Thyroid gland (tissue), 4 donors: Measurements from ENCODE around the gene LMBRD1. TPM values are rescaled to one million over a fixed set of nuclear protein-coding genes. Genes with fewer than 3 reads are reported as not detected.
"Not testable (repeated sequence)": the region's sequence is repeated elsewhere in the genome, so short reads cannot be mapped to it uniquely, and the experiment has no call there.

Experiments used
- DNase-seq, 2 donors: peaks; one replicate each; pipeline ENCODE4 v3.0.0-alpha.2; 2019
- H3K27ac ChIP-seq, 3 donors: fragments of 200-600 bp; sonication (generic); 1 replicate in 2 of 3; 2 replicates in 1 of 3; pipeline ENCODE4 v1.5.1; 2016 to 2019; ENCODE audit warnings: mild to moderate bottlenecking in 1 of 3, moderate library complexity in 1 of 3
- H3K27me3 ChIP-seq: fragments of 200-600 bp; sonication (generic); one replicate; pipeline ENCODE4 v1.5.1; 2019
- H3K36me3 ChIP-seq, 2 donors: fragments of 200-600 bp; sonication (generic); one replicate each; pipeline ENCODE4 v1.5.1; 2016 to 2019
- H3K4me1 ChIP-seq, 2 donors: fragments of 200-600 bp; sonication (generic); one replicate each; pipeline ENCODE4 v1.5.1; 2017 to 2019
- H3K4me3 ChIP-seq, 3 donors: fragments of 200-600 bp; sonication (generic); replicated peaks in 1 of 3; 1 replicate in 2 of 3; 2 replicates in 1 of 3; pipeline ENCODE4 v1.5.1; 2016; ENCODE audit warnings: mild to moderate bottlenecking in 1 of 3
- H3K9me3 ChIP-seq: fragments of 200-600 bp; sonication (generic); one replicate; pipeline ENCODE4 v1.5.1; 2017
- CTCF ChIP-seq, 6 experiments: fragments of 200-600 bp in 3 of 6; fragments of 450-650 bp in 3 of 6; sonication (generic) in 3 of 6; IDR thresholded peaks; one replicate each; pipeline ENCODE4 v1.5.1; 2016 to 2019; ENCODE audit warnings: antibody characterized with exemption in 6 of 6, mild to moderate bottlenecking in 2 of 6, inconsistent platforms in 1 of 6, moderate library complexity in 1 of 6
- POLR2A ChIP-seq, 2 donors: fragments of 450-650 bp; IDR thresholded peaks; one replicate each; pipeline ENCODE4 v1.6.1; 2017; ENCODE audit warnings: antibody characterized with exemption in 2 of 2, mild to moderate bottlenecking in 2 of 2, moderate library complexity in 1 of 2
- WGBS, 2 donors: methylation state at CpG; one replicate each; pipeline ENCODE4 v1.1.5; 2017; 5-methylcytosine and 5-hydroxymethylcytosine counted together
- intact Hi-C: fragments of 100-400 bp; cut with DNase I; formaldehyde crosslinking; loops from one replicate; pipeline ENCODE4 v1.15.1; 2023
- total RNA-seq, 4 donors: library from RNA; depleted of rRNA; stranded (reverse); fragments of >200 nt; gene quantifications; one replicate each; pipeline ENCODE4 v1.2.3, GENCODE V29; 2016

LMBRD1 gene
- total RNA-seq, 4 donors from 2014 or later: 113 to 140 (median 124) TPM

GRCh38 chr6:69673298-69673697 lies 123.5 kb downstream of the LMBRD1 start:
- no peaks in the 10 kb centered on the region for H3K27me3 ChIP-seq
- TF ChIP-seq CTCF (IDR thresholded peaks at IDR 0.05) (no peak), POLR2A (IDR thresholded peaks at IDR 0.05) (no peak)
- H3K4me1 ChIP-seq: no peaks in the 10 kb centered on the region
- H3K36me3 ChIP-seq: peaks cover 2 to 7% of the 10 kb centered on the region in 2 donors
- H3K9me3 ChIP-seq: no peaks in the 10 kb centered on the region
- H3K27ac ChIP-seq: no peak overlapping the region
- WGBS, 2 donors: 75 to 77% methylated on average over 2 of the region's 2 CpGs
- intact Hi-C loops: no loop called here
- no peak for DNase-seq
- H3K4me3 ChIP-seq: no peak overlapping the region

GRCh38 chr6:69668916-69669315 lies 127.9 kb downstream of the LMBRD1 start:
- TF ChIP-seq POLR2A (IDR thresholded peaks at IDR 0.05): no peak
- no peak for TF ChIP-seq CTCF (IDR thresholded peaks at IDR 0.05)
- H3K4me3 ChIP-seq: no peak overlapping the region
- peaks cover 0 to 2% of the 10 kb centered on the region in 2 donors for H3K36me3 ChIP-seq
- H3K27me3 ChIP-seq: no peaks in the 10 kb centered on the region
- H3K27ac ChIP-seq: no peak overlapping the region
- WGBS, 2 donors: 66 to 72% methylated on average over 4 of the region's 4 CpGs
- DNase-seq: no peak
- intact Hi-C loops: no loop called here
- no peaks in the 10 kb centered on the region for H3K4me1 ChIP-seq
- no peaks in the 10 kb centered on the region for H3K9me3 ChIP-seq

- H3K9me3 ChIP-seq, H3K36me3 ChIP-seq, H3K27me3 ChIP-seq, H3K4me1 ChIP-seq, H3K27ac ChIP-seq, DNase-seq, H3K4me3 ChIP-seq, intact Hi-C loops: not testable (repeated sequence)
- WGBS, 2 donors: 87 to 93% methylated on average over 9 of the region's 9 CpGs
Measured at GRCh38 chr6:69666779-69667178, 130.0 kb downstream of the LMBRD1 start.

- WGBS, 2 donors: 89 to 91% methylated on average over 3 of the region's 3 CpGs
- intact Hi-C loops: no loop called here
- Histone ChIP-seq H3K36me3 (no peaks in the 10 kb centered on the region), H3K9me3 (no peaks in the 10 kb centered on the region), H3K4me3 (no peak overlapping the region), H3K4me1 (no peaks in the 10 kb centered on the region), H3K27me3 (no peaks in the 10 kb centered on the region), H3K27ac (no peak overlapping the region)
- DNase-seq: no peak
- no peak for TF ChIP-seq CTCF (IDR thresholded peaks at IDR 0.05)
- no peak for TF ChIP-seq POLR2A (IDR thresholded peaks at IDR 0.05)
Measured at GRCh38 chr6:69665437-69665836, 131.4 kb downstream of the LMBRD1 start.

GRCh38 chr6:69664551-69664950 lies 132.3 kb downstream of the LMBRD1 start:
- Histone ChIP-seq H3K36me3 (no peaks in the 10 kb centered on the region), H3K4me1 (no peaks in the 10 kb centered on the region), H3K9me3 (no peaks in the 10 kb centered on the region), H3K27ac (no peak overlapping the region), H3K27me3 (no peaks in the 10 kb centered on the region), H3K4me3 (no peak overlapping the region)
- no peak for DNase-seq
- TF ChIP-seq POLR2A (IDR thresholded peaks at IDR 0.05) (no peak), CTCF (IDR thresholded peaks at IDR 0.05) (no peak)
- 95% methylated on average over 1 of the region's 1 CpG for WGBS, 2 donors
- intact Hi-C loops: no loop called here

GRCh38 chr6:69663215-69663614 lies 133.6 kb downstream of the LMBRD1 start:
- no peak for DNase-seq

More at GRCh38 chr6:69663215-69663614, 133.6 kb downstream of the LMBRD1 start:
- intact Hi-C loops: no loop called here
- Histone ChIP-seq H3K27me3 (no peaks in the 10 kb centered on the region), H3K27ac (no peak overlapping the region), H3K4me3 (no peak overlapping the region), H3K4me1 (no peaks in the 10 kb centered on the region), H3K9me3 (no peaks in the 10 kb centered on the region), H3K36me3 (no peaks in the 10 kb centered on the region)
- 45 to 49% methylated on average over 2 of the region's 2 CpGs for WGBS, 2 donors
- TF ChIP-seq POLR2A (IDR thresholded peaks at IDR 0.05) (no peak), CTCF (IDR thresholded peaks at IDR 0.05) (no peak)
